Trophoblast cell (in vitro differentiated cells and primary cell): ENCODE data around the gene VAT1L.

ENCODE experiments used
- DNase-seq, 2 donors: peaks; one replicate each; pipeline ENCODE4 v3.0.0-alpha.2; 2016
- H2AFZ ChIP-seq: 2 replicates; pipeline ENCODE4 v1.6.1; 2013; ENCODE audit warnings: low read length, moderate library complexity, mild to moderate bottlenecking; ENCODE audit not compliant: insufficient read depth, poor library complexity
- H2AK5ac ChIP-seq: 2 replicates; pipeline ENCODE4 v1.6.1; 2013; ENCODE audit warnings: mild to moderate bottlenecking, low read length
- H2BK120ac ChIP-seq: 2 replicates; pipeline ENCODE4 v1.6.1; 2013; ENCODE audit warnings: low read length, mild to moderate bottlenecking, moderate library complexity; ENCODE audit not compliant: insufficient read depth, poor library complexity
- H2BK12ac ChIP-seq: 2 replicates; pipeline ENCODE4 v1.6.1; 2013; ENCODE audit warnings: mild to moderate bottlenecking, low read length, moderate library complexity
- H2BK5ac ChIP-seq: 2 replicates; pipeline ENCODE4 v1.6.1; 2013; ENCODE audit warnings: low read length, low read depth, moderate library complexity, mild to moderate bottlenecking; ENCODE audit not compliant: poor library complexity
- H3K14ac ChIP-seq: 2 replicates; pipeline ENCODE4 v1.6.1; 2013; ENCODE audit warnings: mild to moderate bottlenecking, low read length
- H3K18ac ChIP-seq: 2 replicates; pipeline ENCODE4 v1.6.1; 2013; ENCODE audit warnings: mild to moderate bottlenecking, low read length
- H3K23ac ChIP-seq: 2 replicates; pipeline ENCODE4 v1.6.1; 2013; ENCODE audit warnings: low read length
- H3K27ac ChIP-seq: 2 replicates; pipeline ENCODE4 v1.5.1; 2013; ENCODE audit warnings: low read depth, mild to moderate bottlenecking, inconsistent platforms, low read length, moderate library complexity
- H3K27me3 ChIP-seq: 2 replicates; pipeline ENCODE4 v1.6.1; 2013; ENCODE audit warnings: inconsistent platforms, mild to moderate bottlenecking, low read length, moderate library complexity; ENCODE audit not compliant: insufficient read depth
- H3K36me3 ChIP-seq, 2 experiments: 1 replicate in 1 of 2; 2 replicates in 1 of 2; pipeline ENCODE4 v1.6.1; 2013; ENCODE audit warnings: low read length in 2 of 2, mild to moderate bottlenecking in 2 of 2, moderate library complexity in 1 of 2; ENCODE audit not compliant: insufficient read depth in 2 of 2, control insufficient read depth in 1 of 2
- H3K4ac ChIP-seq: 2 replicates; pipeline ENCODE4 v1.6.1; 2013; ENCODE audit warnings: low read depth, mild to moderate bottlenecking, low read length, moderate library complexity
- H3K4me1 ChIP-seq, 2 experiments: 1 replicate in 1 of 2; 2 replicates in 1 of 2; pipeline ENCODE4 v1.6.1; 2013; ENCODE audit warnings: low read length in 2 of 2, mild to moderate bottlenecking in 2 of 2, moderate library complexity in 1 of 2; ENCODE audit not compliant: insufficient read depth in 2 of 2, control insufficient read depth in 1 of 2
- H3K4me2 ChIP-seq: 2 replicates; pipeline ENCODE4 v1.6.1; 2013; ENCODE audit warnings: inconsistent platforms, mild to moderate bottlenecking, low read length, moderate library complexity
- H3K4me3 ChIP-seq: 2 replicates; pipeline ENCODE4 v1.5.1; 2013; ENCODE audit warnings: mild to moderate bottlenecking, low read depth, low read length, inconsistent platforms
- H3K79me1 ChIP-seq: one replicate; pipeline ENCODE4 v1.6.1; 2013; ENCODE audit warnings: low read length
- H3K79me2 ChIP-seq: 2 replicates; pipeline ENCODE4 v1.6.1; 2013; ENCODE audit warnings: low read length, mild to moderate bottlenecking; ENCODE audit not compliant: control insufficient read depth, insufficient read depth, poor library complexity
- H3K9ac ChIP-seq: 2 replicates; pipeline ENCODE4 v1.6.1; 2013; ENCODE audit warnings: mild to moderate bottlenecking, low read length
- H3K9me3 ChIP-seq: 2 replicates; pipeline ENCODE4 v1.6.1; 2013; ENCODE audit warnings: low read depth, mild to moderate bottlenecking, control low read depth, inconsistent platforms, low read length; ENCODE audit not compliant: insufficient read depth
- H4K12ac ChIP-seq: 2 replicates; pipeline ENCODE4 v1.6.1; 2013; ENCODE audit warnings: low read depth, mild to moderate bottlenecking, low read length, moderate library complexity
- H4K8ac ChIP-seq: 2 replicates; pipeline ENCODE4 v1.6.1; 2013; ENCODE audit warnings: low read depth, mild to moderate bottlenecking, low read length, moderate library complexity
- H4K91ac ChIP-seq: one replicate; pipeline ENCODE4 v1.6.1; 2013; ENCODE audit warnings: low read depth, mild to moderate bottlenecking, low read length, moderate library complexity
- WGBS: extraction: QIAGEN DNeasy Blood & Tissue Kit; methylation state at CpG from one replicate; pipeline ENCODE4 v1.1.7; 2013; ENCODE audit warnings: missing lambda C conversion rate; ENCODE audit not compliant: insufficient read length, insufficient coverage; ENCODE audit errors: extremely low coverage; 5-methylcytosine and 5-hydroxymethylcytosine counted together

The VAT1L gene

GRCh38 chr16:77758508-77758907 lies 29.9 kb upstream of the VAT1L start:
- H3K79me2 ChIP-seq, result no peaks in the 10 kb centered on the region
- H3K27ac ChIP-seq, result no peak overlapping the region
- WGBS, result no CpG with 5 or more reads among the region's 2 CpGs

GRCh38 chr16:77759201-77759600 lies 29.2 kb upstream of the VAT1L start:
- H2BK5ac ChIP-seq, result peak overlapping the region; percentile 55
- H3K79me2 ChIP-seq, result no peaks in the 10 kb centered on the region
- no peaks in the 10 kb centered on the region for H3K9me3 ChIP-seq
- no peak overlapping the region for H3K4me3 ChIP-seq
- H3K4ac ChIP-seq, result no peak overlapping the region
- H3K9ac ChIP-seq, result no peak overlapping the region
- no peak overlapping the region for H3K27ac ChIP-seq
- no peak overlapping the region for H2BK120ac ChIP-seq
- H3K4me2 ChIP-seq, result no peak overlapping the region
- H2AFZ ChIP-seq, result no peak overlapping the region
- H3K14ac ChIP-seq, result no peak overlapping the region
- H3K4me1 ChIP-seq, result peaks cover 10 to 11% of the 10 kb centered on the region in 2 experiments
- H3K23ac ChIP-seq, result no peak overlapping the region
- H3K18ac ChIP-seq, result peak overlapping the region; percentile 55
- no peaks in the 10 kb centered on the region for H3K36me3 ChIP-seq
- peaks cover 7% of the 10 kb centered on the region for H3K79me1 ChIP-seq
- H2AK5ac ChIP-seq, result peak overlapping the region; percentile 55
- WGBS, result no CpG with 5 or more reads among the region's 1 CpG
- no peaks in the 10 kb centered on the region for H3K27me3 ChIP-seq
- H4K12ac ChIP-seq, result no peak overlapping the region
- H4K91ac ChIP-seq, result no peak overlapping the region
- H4K8ac ChIP-seq, result no peak overlapping the region
- no peak for DNase-seq
- no peak overlapping the region for H2BK12ac ChIP-seq

More at GRCh38 chr16:77758508-77758907, 29.9 kb upstream of the VAT1L start:
- H3K27me3 ChIP-seq, result no peaks in the 10 kb centered on the region
- peaks cover 5% of the 10 kb centered on the region in 2 experiments for H3K4me1 ChIP-seq
- no peak overlapping the region for H4K91ac ChIP-seq
- no peak overlapping the region for H3K4me2 ChIP-seq
- no peak overlapping the region for H2AK5ac ChIP-seq
- H3K9me3 ChIP-seq, result no peaks in the 10 kb centered on the region
- H2BK120ac ChIP-seq, result no peak overlapping the region
- H4K12ac ChIP-seq, result no peak overlapping the region
- H3K4ac ChIP-seq, result no peak overlapping the region
- DNase-seq, result no peak
- H3K79me1 ChIP-seq, result peaks cover 7% of the 10 kb centered on the region
- H3K23ac ChIP-seq, result no peak overlapping the region
- H3K9ac ChIP-seq, result no peak overlapping the region
- no peak overlapping the region for H3K14ac ChIP-seq
- H3K4me3 ChIP-seq, result no peak overlapping the region
- no peak overlapping the region for H2BK5ac ChIP-seq
- H2AFZ ChIP-seq, result no peak overlapping the region
- no peak overlapping the region for H4K8ac ChIP-seq
- no peaks in the 10 kb centered on the region for H3K36me3 ChIP-seq
- H2BK12ac ChIP-seq, result no peak overlapping the region
- no peak overlapping the region for H3K18ac ChIP-seq

- Histone ChIP-seq H3K27ac (peak overlapping the region; percentile 37), H2BK5ac (peak overlapping the region; percentile 52), H3K9ac (no peak overlapping the region), H3K4me2 (no peak overlapping the region), H2BK12ac (peak overlapping the region; percentile 69), H2AK5ac (no peak overlapping the region), H3K4me1 (peaks cover 15% of the 10 kb centered on the region in 2 experiments), H3K79me2 (no peaks in the 10 kb centered on the region), H2BK120ac (peak overlapping the region; percentile 29), H3K27me3 (no peaks in the 10 kb centered on the region), H3K14ac (peak overlapping the region; percentile 29), H3K4me3 (no peak overlapping the region), H3K9me3 (no peaks in the 10 kb centered on the region), H3K79me1 (peaks cover 9% of the 10 kb centered on the region), H3K18ac (peak overlapping the region; percentile 29), H3K23ac (no peak overlapping the region), H4K12ac (no peak overlapping the region), H4K91ac (peak overlapping the region; percentile 69), H3K4ac (no peak overlapping the region), H3K36me3 (no peaks in the 10 kb centered on the region), H2AFZ (no peak overlapping the region), H4K8ac (no peak overlapping the region)
- no peak for DNase-seq
- WGBS, result no CpG with 5 or more reads among the region's 3 CpGs
Measured at GRCh38 chr16:77759821-77760220, 28.5 kb upstream of the VAT1L start.

- Histone ChIP-seq H3K4ac (no peak overlapping the region), H2BK120ac (no peak overlapping the region), H3K23ac (no peak overlapping the region), H4K8ac (no peak overlapping the region), H4K91ac (no peak overlapping the region), H3K36me3 (no peaks in the 10 kb centered on the region), H3K9me3 (no peaks in the 10 kb centered on the region), H3K4me1 (peaks cover 15% of the 10 kb centered on the region in 2 experiments), H2BK12ac (no peak overlapping the region), H3K79me2 (no peaks in the 10 kb centered on the region), H3K18ac (no peak overlapping the region), H3K79me1 (peaks cover 9% of the 10 kb centered on the region), H3K4me3 (no peak overlapping the region), H3K9ac (no peak overlapping the region), H4K12ac (no peak overlapping the region), H3K27ac (peak overlapping the region; percentile 82), H2BK5ac (no peak overlapping the region), H3K14ac (no peak overlapping the region), H2AK5ac (no peak overlapping the region), H3K4me2 (no peak overlapping the region), H3K27me3 (no peaks in the 10 kb centered on the region), H2AFZ (no peak overlapping the region)
- WGBS, result no CpG with 5 or more reads among the region's 1 CpG
- DNase-seq, result peak in 1 of 2 donors; percentile 36
Measured at GRCh38 chr16:77760800-77761199, 27.6 kb upstream of the VAT1L start.
